SK-N-SH treated with all-trans-retinoic acid at 6 μM for 48 hours (cell line): ENCODE results near the gene POLR3K.

Experiments used
- ATAC-seq: fragments of 200-7000 bp; cut with Tn5 transposase; 3 replicates; pipeline ENCODE4 v1.9.1; 2020; ENCODE audit warnings: mild to moderate bottlenecking, moderate library complexity
- ARNTL ChIP-seq: fragments of 450-650 bp; formaldehyde crosslinking; IDR thresholded peaks from 2 replicates; pipeline ENCODE4 v1.5.0; 2020; ENCODE audit warnings: low read depth, mild to moderate bottlenecking, moderate library complexity, borderline replicate concordance
- BACH2 ChIP-seq: fragments of 250-450 bp; sonication (Bioruptor Pico); IDR thresholded peaks from 2 replicates; pipeline ENCODE4 v1.9.0; 2021; ENCODE audit warnings: mild to moderate bottlenecking, borderline replicate concordance
- CSDC2 ChIP-seq: fragments of 250-450 bp; sonication (Bioruptor Pico); IDR thresholded peaks from 2 replicates; pipeline ENCODE4 v1.5.0; 2020; ENCODE audit warnings: mild to moderate bottlenecking, moderate library complexity
- ESRRG ChIP-seq: fragments of 250-450 bp; sonication (Bioruptor Pico); IDR thresholded peaks from 2 replicates; pipeline ENCODE4 v1.6.1; 2021; ENCODE audit warnings: mild to moderate bottlenecking
- GLIS3 ChIP-seq: fragments of 250-450 bp; sonication (Bioruptor Pico); IDR thresholded peaks from 2 replicates; pipeline ENCODE4 v1.5.0; 2020; ENCODE audit warnings: mild to moderate bottlenecking, moderate library complexity
- OSR1 ChIP-seq: fragments of 250-450 bp; sonication (Bioruptor Pico); IDR thresholded peaks from 2 replicates; pipeline ENCODE4 v1.8.0; 2022; ENCODE audit warnings: moderate library complexity, mild to moderate bottlenecking, inconsistent platforms
- PPARA ChIP-seq: fragments of 250-450 bp; sonication (Bioruptor Pico); IDR thresholded peaks from 2 replicates; pipeline ENCODE4 v1.5.0; 2020; ENCODE audit warnings: mild to moderate bottlenecking, borderline replicate concordance
- SNAI2 ChIP-seq: fragments of 250-450 bp; sonication (Bioruptor Pico); IDR thresholded peaks from 2 replicates; pipeline ENCODE4 v1.5.0; 2020; ENCODE audit warnings: mild to moderate bottlenecking, moderate library complexity
- TOX ChIP-seq: fragments of 250-450 bp; sonication (Bioruptor Pico); IDR thresholded peaks from 2 replicates; pipeline ENCODE4 v1.8.0; 2021; ENCODE audit warnings: mild to moderate bottlenecking, moderate library complexity, borderline replicate concordance
- ZC3H10 ChIP-seq: fragments of 250-450 bp; sonication (Bioruptor Pico); IDR thresholded peaks from 2 replicates; pipeline ENCODE4 v1.5.1; 2021; ENCODE audit warnings: mild to moderate bottlenecking, moderate library complexity
- ZFP3 ChIP-seq: fragments of 250-450 bp; sonication (Bioruptor Pico); IDR thresholded peaks from 2 replicates; pipeline ENCODE4 v1.5.0; 2020; ENCODE audit warnings: mild to moderate bottlenecking, moderate library complexity
- ZNF565 ChIP-seq: fragments of 450-650 bp; formaldehyde crosslinking; conservative IDR thresholded peaks from 2 replicates; pipeline ENCODE4 v1.5.0; 2020; ENCODE audit warnings: low read depth, mild to moderate bottlenecking, moderate library complexity
- ZNF8 ChIP-seq: fragments of 450-650 bp; formaldehyde crosslinking; IDR thresholded peaks from 2 replicates; pipeline ENCODE4 v1.5.0; 2020; ENCODE audit warnings: mild to moderate bottlenecking, moderate library complexity
- TF ChIP-seq, protein P1 (sequence below): fragments of 250-450 bp; sonication (Bioruptor Pico); IDR thresholded peaks from 2 replicates; pipeline ENCODE4 v1.5.0; 2020; ENCODE audit warnings: mild to moderate bottlenecking, moderate library complexity
- TF ChIP-seq, protein P2 (sequence below): fragments of 250-450 bp; sonication (Bioruptor Pico); IDR thresholded peaks from 2 replicates; pipeline ENCODE4 v1.5.1; 2020; ENCODE audit warnings: low read depth, mild to moderate bottlenecking, moderate library complexity
- TF ChIP-seq, protein P3 (sequence below): fragments of 250-450 bp; sonication (Bioruptor Pico); IDR thresholded peaks from 2 replicates; pipeline ENCODE4 v1.8.0; 2021; ENCODE audit warnings: low read depth, mild to moderate bottlenecking, moderate library complexity, borderline replicate concordance
- TF ChIP-seq, protein P4 (sequence below): fragments of 250-450 bp; sonication (Bioruptor Pico); IDR thresholded peaks from 2 replicates; pipeline ENCODE4 v1.5.1; 2021; ENCODE audit warnings: mild to moderate bottlenecking, moderate library complexity
- TF ChIP-seq, protein P5 (sequence below): fragments of 250-450 bp; sonication (Bioruptor Pico); IDR thresholded peaks from 2 replicates; pipeline ENCODE4 v1.8.0; 2020; ENCODE audit warnings: mild to moderate bottlenecking, moderate library complexity, borderline replicate concordance

The POLR3K gene

DNA sequence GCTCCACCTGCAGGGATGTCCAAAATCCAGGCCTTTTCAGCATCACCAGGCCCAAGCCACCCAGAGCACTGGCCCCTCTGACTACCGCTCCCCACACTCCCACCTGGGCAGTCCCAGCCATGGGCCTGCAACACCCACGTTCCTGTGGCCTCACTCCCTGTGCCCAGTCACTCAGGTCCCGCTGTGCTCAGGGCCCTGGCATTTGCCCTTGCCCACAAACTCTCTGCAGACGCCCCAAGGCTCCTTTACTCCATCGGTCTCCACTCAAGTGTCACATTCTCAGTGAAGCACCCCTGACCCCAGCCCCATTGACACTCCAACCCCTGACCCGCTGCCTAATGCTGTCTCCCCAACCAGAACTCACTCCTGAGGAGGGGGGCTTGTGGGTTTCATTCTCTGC lies 48.2 kb upstream of the POLR3K start:
- TF ChIP-seq ZNF8: no peak
- TF ChIP-seq, all 23 proteins: peak for 0
- ATAC-seq: no peak

DNA sequence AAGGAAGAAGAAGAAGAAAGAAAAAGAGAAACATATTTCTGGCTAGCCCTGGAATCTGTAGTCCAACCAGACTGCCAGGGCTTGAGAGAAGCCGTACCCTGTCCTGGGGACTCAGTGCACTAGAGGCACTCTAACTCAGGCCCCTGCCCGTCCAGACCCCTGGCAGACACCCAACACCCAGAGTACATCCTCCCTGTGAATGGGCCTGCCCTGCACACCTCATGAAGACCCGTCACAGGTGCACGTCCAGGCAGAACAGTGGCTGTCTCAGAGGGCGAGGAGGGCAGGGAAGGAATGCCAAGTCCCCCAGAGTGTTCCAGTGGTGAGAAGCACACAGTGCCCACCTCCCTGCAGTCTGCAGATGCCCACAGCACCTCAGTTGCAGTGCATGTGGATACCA lies 47.6 kb upstream of the POLR3K start:
- no peak for ATAC-seq
- TF ChIP-seq OSR1 (CRISPR knock-in tag): no peak
- TF ChIP-seq, protein P1, sequence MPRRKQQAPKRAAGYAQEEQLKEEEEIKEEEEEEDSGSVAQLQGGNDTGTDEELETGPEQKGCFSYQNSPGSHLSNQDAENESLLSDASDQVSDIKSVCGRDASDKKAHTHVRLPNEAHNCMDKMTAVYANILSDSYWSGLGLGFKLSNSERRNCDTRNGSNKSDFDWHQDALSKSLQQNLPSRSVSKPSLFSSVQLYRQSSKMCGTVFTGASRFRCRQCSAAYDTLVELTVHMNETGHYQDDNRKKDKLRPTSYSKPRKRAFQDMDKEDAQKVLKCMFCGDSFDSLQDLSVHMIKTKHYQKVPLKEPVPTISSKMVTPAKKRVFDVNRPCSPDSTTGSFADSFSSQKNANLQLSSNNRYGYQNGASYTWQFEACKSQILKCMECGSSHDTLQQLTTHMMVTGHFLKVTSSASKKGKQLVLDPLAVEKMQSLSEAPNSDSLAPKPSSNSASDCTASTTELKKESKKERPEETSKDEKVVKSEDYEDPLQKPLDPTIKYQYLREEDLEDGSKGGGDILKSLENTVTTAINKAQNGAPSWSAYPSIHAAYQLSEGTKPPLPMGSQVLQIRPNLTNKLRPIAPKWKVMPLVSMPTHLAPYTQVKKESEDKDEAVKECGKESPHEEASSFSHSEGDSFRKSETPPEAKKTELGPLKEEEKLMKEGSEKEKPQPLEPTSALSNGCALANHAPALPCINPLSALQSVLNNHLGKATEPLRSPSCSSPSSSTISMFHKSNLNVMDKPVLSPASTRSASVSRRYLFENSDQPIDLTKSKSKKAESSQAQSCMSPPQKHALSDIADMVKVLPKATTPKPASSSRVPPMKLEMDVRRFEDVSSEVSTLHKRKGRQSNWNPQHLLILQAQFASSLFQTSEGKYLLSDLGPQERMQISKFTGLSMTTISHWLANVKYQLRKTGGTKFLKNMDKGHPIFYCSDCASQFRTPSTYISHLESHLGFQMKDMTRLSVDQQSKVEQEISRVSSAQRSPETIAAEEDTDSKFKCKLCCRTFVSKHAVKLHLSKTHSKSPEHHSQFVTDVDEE: no peak
- TF ChIP-seq, all 23 proteins: peak for 0

DNA sequence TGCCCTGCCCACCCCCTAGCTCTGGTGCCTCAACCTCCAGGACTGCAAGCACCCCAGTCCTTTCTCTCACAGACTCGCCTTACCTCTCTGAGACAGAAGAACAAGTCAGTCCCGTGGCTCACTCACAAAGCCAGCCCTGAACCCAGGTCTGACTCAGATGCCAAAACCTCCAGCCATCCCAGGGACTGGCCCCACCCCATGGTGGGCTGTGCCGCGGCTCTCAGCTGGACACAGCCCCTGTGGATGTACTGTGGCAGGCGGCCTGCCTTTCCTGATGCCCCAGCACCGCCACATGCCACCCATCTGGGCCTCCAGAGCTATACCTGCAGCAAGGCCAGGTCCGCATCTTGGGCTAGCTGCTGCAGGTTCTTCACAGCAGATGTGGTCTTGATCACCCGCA lies 44.4 kb upstream of the POLR3K start:
- ATAC-seq: no peak
- TF ChIP-seq, protein P1: no peak
- no peak for TF ChIP-seq OSR1 (CRISPR knock-in tag)
- TF ChIP-seq, protein P2, sequence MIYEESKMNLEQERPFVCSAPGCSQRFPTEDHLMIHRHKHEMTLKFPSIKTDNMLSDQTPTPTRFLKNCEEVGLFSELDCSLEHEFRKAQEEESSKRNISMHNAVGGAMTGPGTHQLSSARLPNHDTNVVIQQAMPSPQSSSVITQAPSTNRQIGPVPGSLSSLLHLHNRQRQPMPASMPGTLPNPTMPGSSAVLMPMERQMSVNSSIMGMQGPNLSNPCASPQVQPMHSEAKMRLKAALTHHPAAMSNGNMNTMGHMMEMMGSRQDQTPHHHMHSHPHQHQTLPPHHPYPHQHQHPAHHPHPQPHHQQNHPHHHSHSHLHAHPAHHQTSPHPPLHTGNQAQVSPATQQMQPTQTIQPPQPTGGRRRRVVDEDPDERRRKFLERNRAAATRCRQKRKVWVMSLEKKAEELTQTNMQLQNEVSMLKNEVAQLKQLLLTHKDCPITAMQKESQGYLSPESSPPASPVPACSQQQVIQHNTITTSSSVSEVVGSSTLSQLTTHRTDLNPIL (CRISPR knock-in tag): no peak
- no peak for TF ChIP-seq TOX (CRISPR knock-in tag)
- no peak for TF ChIP-seq SNAI2 (CRISPR knock-in tag)
- TF ChIP-seq, protein P3, sequence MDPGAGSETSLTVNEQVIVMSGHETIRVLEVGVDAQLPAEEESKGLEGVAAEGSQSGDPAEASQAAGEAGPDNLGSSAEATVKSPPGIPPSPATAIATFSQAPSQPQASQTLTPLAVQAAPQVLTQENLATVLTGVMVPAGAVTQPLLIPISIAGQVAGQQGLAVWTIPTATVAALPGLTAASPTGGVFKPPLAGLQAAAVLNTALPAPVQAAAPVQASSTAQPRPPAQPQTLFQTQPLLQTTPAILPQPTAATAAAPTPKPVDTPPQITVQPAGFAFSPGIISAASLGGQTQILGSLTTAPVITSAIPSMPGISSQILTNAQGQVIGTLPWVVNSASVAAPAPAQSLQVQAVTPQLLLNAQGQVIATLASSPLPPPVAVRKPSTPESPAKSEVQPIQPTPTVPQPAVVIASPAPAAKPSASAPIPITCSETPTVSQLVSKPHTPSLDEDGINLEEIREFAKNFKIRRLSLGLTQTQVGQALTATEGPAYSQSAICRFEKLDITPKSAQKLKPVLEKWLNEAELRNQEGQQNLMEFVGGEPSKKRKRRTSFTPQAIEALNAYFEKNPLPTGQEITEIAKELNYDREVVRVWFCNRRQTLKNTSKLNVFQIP (CRISPR knock-in tag): no peak
- TF ChIP-seq ZNF565 (CRISPR knock-in tag): no peak
- no peak for TF ChIP-seq ZFP3 (CRISPR knock-in tag)
- TF ChIP-seq CSDC2: no peak
- no peak for TF ChIP-seq ESRRG (CRISPR knock-in tag)
- TF ChIP-seq, protein P4, sequence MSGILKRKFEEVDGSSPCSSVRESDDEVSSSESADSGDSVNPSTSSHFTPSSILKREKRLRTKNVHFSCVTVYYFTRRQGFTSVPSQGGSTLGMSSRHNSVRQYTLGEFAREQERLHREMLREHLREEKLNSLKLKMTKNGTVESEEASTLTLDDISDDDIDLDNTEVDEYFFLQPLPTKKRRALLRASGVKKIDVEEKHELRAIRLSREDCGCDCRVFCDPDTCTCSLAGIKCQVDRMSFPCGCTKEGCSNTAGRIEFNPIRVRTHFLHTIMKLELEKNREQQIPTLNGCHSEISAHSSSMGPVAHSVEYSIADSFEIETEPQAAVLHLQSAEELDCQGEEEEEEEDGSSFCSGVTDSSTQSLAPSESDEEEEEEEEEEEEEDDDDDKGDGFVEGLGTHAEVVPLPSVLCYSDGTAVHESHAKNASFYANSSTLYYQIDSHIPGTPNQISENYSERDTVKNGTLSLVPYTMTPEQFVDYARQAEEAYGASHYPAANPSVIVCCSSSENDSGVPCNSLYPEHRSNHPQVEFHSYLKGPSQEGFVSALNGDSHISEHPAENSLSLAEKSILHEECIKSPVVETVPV (CRISPR knock-in tag): no peak
- TF ChIP-seq ZC3H10 (CRISPR knock-in tag): no peak
- TF ChIP-seq, all 23 proteins: peak for 0

DNA sequence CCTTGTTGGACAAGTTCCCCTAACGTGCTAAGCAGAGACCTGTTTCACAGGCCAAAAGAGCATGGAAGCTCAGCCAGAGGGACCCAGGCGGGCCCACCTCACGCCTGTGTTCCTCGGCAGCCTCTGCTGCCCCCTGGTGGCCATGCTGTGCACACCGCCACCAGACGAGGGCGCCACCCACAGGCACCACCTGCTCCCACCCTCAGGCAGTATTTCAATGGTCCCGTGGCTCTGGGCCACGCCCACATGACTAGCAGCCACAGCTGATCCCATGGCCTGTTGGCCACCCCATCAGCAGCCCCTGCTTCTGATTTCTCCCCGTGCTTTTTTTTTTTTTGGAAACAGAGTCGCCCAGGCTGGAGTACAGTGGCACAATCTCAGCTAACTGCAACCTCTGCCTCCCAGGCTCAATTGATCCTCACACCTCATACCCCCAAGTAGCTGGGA lies 43.5 kb upstream of the POLR3K start:
- peak; percentile 90 for ATAC-seq
- TF ChIP-seq GLIS3 (no peak), PPARA (CRISPR knock-in tag) (no peak), TOX (CRISPR knock-in tag) (no peak), SNAI2 (CRISPR knock-in tag) (no peak), BACH2 (CRISPR knock-in tag) (no peak), ARNTL (CRISPR knock-in tag) (no peak)
- TF ChIP-seq, protein P5, sequence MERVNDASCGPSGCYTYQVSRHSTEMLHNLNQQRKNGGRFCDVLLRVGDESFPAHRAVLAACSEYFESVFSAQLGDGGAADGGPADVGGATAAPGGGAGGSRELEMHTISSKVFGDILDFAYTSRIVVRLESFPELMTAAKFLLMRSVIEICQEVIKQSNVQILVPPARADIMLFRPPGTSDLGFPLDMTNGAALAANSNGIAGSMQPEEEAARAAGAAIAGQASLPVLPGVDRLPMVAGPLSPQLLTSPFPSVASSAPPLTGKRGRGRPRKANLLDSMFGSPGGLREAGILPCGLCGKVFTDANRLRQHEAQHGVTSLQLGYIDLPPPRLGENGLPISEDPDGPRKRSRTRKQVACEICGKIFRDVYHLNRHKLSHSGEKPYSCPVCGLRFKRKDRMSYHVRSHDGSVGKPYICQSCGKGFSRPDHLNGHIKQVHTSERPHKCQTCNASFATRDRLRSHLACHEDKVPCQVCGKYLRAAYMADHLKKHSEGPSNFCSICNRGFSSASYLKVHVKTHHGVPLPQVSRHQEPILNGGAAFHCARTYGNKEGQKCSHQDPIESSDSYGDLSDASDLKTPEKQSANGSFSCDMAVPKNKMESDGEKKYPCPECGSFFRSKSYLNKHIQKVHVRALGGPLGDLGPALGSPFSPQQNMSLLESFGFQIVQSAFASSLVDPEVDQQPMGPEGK (CRISPR knock-in tag): no peak
- TF ChIP-seq, protein P2 (CRISPR knock-in tag): no peak
- TF ChIP-seq, protein P4 (CRISPR knock-in tag): no peak
